Endothelial cell of umbilical vein (primary cell): Measurements from ENCODE around the gene SCPEP1. TPM values are rescaled to one million over a fixed set of nuclear protein-coding genes. Genes with fewer than 3 reads are reported as not detected.

ENCODE experiments used
- BruUV-seq: library from RNA; stranded (reverse); fragments of 400-500 nt; replicated peaks from 2 replicates; lab custom pipeline; 2021; lab: Mats Ljungman, UMichigan
- CTCF ChIA-PET: fragments of 300-600, 350-600 bp; sonication (Branson Sonifier 250); formaldehyde crosslinking; loops from one replicate; lab custom pipeline; 2021; ENCODE audit warnings: antibody characterized with exemption, inconsistent platforms; lab: Charles Lee
- POLR2A ChIA-PET: fragments of 300-600, 350-600 bp; sonication (Branson Sonifier 250); formaldehyde crosslinking; loops from one replicate; lab custom pipeline; 2021; ENCODE audit warnings: antibody characterized with exemption, inconsistent platforms; lab: Charles Lee
- DNase-seq: peaks from one replicate; pipeline ENCODE4 v3.0.0-alpha.2; 2011; ENCODE audit warnings: low read depth, low spot score
- FAIRE-seq: peaks from 2 replicates; lab custom pipeline; 2011; peaks lifted over from hg19 to GRCh38; lab: Jason Lieb, UNC
- H2AFZ ChIP-seq: 2 replicates; pipeline ENCODE4 v1.6.0; 2012; ENCODE audit warnings: low read depth, low read length, control low read depth, inconsistent platforms
- H3K27ac ChIP-seq: 2 replicates; pipeline ENCODE4 v1.5.1; 2011; ENCODE audit warnings: low read depth, mild to moderate bottlenecking, control low read depth, low read length, moderate library complexity; ENCODE audit not compliant: insufficient read depth
- H3K27me3 ChIP-seq, 2 experiments: 2 replicates each; pipeline versions ENCODE4 v1.6.0 to v1.6.1; 2011; ENCODE audit warnings: low read length in 2 of 2, mixed read lengths in 1 of 2; ENCODE audit not compliant: control insufficient read depth in 2 of 2, insufficient read depth in 2 of 2
- H3K36me3 ChIP-seq, 2 experiments: 2 replicates in 1 of 2; 3 replicates in 1 of 2; pipeline ENCODE4 v1.5.1; 2011; ENCODE audit warnings: low read length in 2 of 2, mild to moderate bottlenecking in 1 of 2, moderate library complexity in 1 of 2; ENCODE audit not compliant: control insufficient read depth in 2 of 2, insufficient read depth in 2 of 2; ENCODE audit errors: extremely low read depth in 1 of 2
- H3K4me1 ChIP-seq: 3 replicates; pipeline ENCODE4 v1.5.1; 2011; ENCODE audit warnings: mild to moderate bottlenecking, low read length; ENCODE audit not compliant: control insufficient read depth, insufficient read depth; ENCODE audit errors: extremely low read depth
- H3K4me2 ChIP-seq: 2 replicates; pipeline ENCODE4 v1.6.1; 2011; ENCODE audit warnings: low read length, control low read depth, mixed read lengths; ENCODE audit not compliant: insufficient read depth
- H3K4me3 ChIP-seq, 3 experiments: fragments of 200-600 bp in 1 of 3; sonication (generic), shearing (Covaris generic) in 1 of 3; replicated peaks in 1 of 3; 2 replicates each; pipeline ENCODE4 v1.5.1; 2011 to 2016; ENCODE audit warnings: control low read depth in 3 of 3, low read length in 3 of 3, mild to moderate bottlenecking in 2 of 3, inconsistent platforms in 1 of 3, low read depth in 1 of 3, moderate library complexity in 1 of 3; ENCODE audit not compliant: insufficient read depth in 1 of 3
- H3K79me2 ChIP-seq: 2 replicates; pipeline ENCODE4 v1.6.0; 2012; ENCODE audit warnings: low read length, inconsistent platforms; ENCODE audit not compliant: control insufficient read depth, insufficient read depth
- H3K9ac ChIP-seq: replicated peaks from 2 replicates; pipeline ENCODE3; 2011; ENCODE audit warnings: low read length, control low read depth; ENCODE audit not compliant: insufficient read depth; ENCODE audit errors: extremely low read depth
- H3K9me1 ChIP-seq: replicated peaks from 3 replicates; pipeline ENCODE4 v1.6.0; 2011; ENCODE audit warnings: mild to moderate bottlenecking, low read length; ENCODE audit not compliant: control insufficient read depth, insufficient read depth; ENCODE audit errors: extremely low read depth
- H3K9me3 ChIP-seq: replicated peaks from 2 replicates; pipeline ENCODE4 v1.5.1; 2012; ENCODE audit warnings: low read length, inconsistent platforms; ENCODE audit not compliant: control insufficient read depth, insufficient read depth
- H4K20me1 ChIP-seq: replicated peaks from 2 replicates; pipeline ENCODE3; 2011; ENCODE audit warnings: mild to moderate bottlenecking, low read length; ENCODE audit not compliant: control insufficient read depth, insufficient read depth; ENCODE audit errors: extremely low read depth
- CTCF ChIP-seq, 2 donors: IDR thresholded peaks; 1 replicate in 1 of 2; 2 replicates in 1 of 2; pipeline ENCODE4 v1.5.1; 2011; ENCODE audit warnings: low read length in 2 of 2, mild to moderate bottlenecking in 2 of 2, moderate library complexity in 2 of 2, control low read depth in 1 of 2, inconsistent platforms in 1 of 2, low read depth in 1 of 2; ENCODE audit not compliant: insufficient read depth in 1 of 2; ENCODE audit errors: extremely low read depth in 1 of 2
- EZH2 ChIP-seq: IDR thresholded peaks from 2 replicates; pipeline ENCODE4 v1.6.1; 2012; ENCODE audit warnings: borderline replicate concordance, low read depth, mild to moderate bottlenecking, moderate library complexity, low read length, inconsistent platforms; ENCODE audit not compliant: severe bottlenecking
- FOS ChIP-seq: IDR thresholded peaks from 2 replicates; pipeline ENCODE4 v1.6.1; 2011; ENCODE audit warnings: mild to moderate bottlenecking, low read length, moderate library complexity, borderline replicate concordance; ENCODE audit not compliant: insufficient read depth
- GATA2 ChIP-seq: IDR thresholded peaks from 2 replicates; pipeline ENCODE4 v1.7.0; 2011; ENCODE audit warnings: low read depth, mild to moderate bottlenecking, moderate library complexity, mixed read lengths, low read length; ENCODE audit not compliant: insufficient read length, insufficient read depth
- JUN ChIP-seq: IDR thresholded peaks from 2 replicates; pipeline ENCODE4 v1.6.1; 2011; ENCODE audit warnings: borderline replicate concordance, low read depth; ENCODE audit not compliant: insufficient read length, insufficient read depth
- MYC ChIP-seq: IDR thresholded peaks from one replicate; pipeline ENCODE4 v1.6.1; 2011; ENCODE audit warnings: mild to moderate bottlenecking, low read depth, low read length
- POLR2A ChIP-seq: IDR thresholded peaks from 2 replicates; pipeline ENCODE4 v1.6.1; 2012; ENCODE audit warnings: low read depth, mild to moderate bottlenecking, control low read depth, low read length
- POLR2AphosphoS5 ChIP-seq: IDR thresholded peaks from 2 replicates; pipeline ENCODE4 v1.6.1; 2012; ENCODE audit warnings: low read depth, mild to moderate bottlenecking, control low read depth, low read length, moderate library complexity; ENCODE audit not compliant: insufficient read depth
- dilution Hi-C: fragments of 300-500 bp; cut with MboI; formaldehyde crosslinking; loops from one replicate; pipeline ENCODE4 v1.15.0; 2019; ENCODE audit warnings: low sequenced_read_pairs; ENCODE audit not compliant: extremely low pct_ligation_motif_present
- intact Hi-C: fragments of 100-400 bp; cut with micrococcal nuclease; formaldehyde crosslinking; loops from one replicate; pipeline ENCODE4 v1.10.0; 2022
- polyA plus RNA-seq, 4 experiments: library from polyadenylated mRNA; depleted of rRNA in 3 of 4; stranded (reverse) in 3 of 4; unstranded in 1 of 4; fragments of >200 nt; gene quantifications; 2 replicates each; pipeline versions ENCODE4 v1.2.1 to v1.2.3, GENCODE V29; 2011 to 2012; ENCODE audit warnings: missing spikeins in 1 of 4
- total RNA-seq: library from RNA; stranded (reverse); gene quantifications from 2 replicates; pipeline ENCODE4 v1.2.3, GENCODE V29; 2021
- TF ChIP-seq, protein P1 (sequence below): IDR thresholded peaks from 2 replicates; pipeline ENCODE4 v1.6.1; 2011; ENCODE audit not compliant: insufficient read depth, insufficient read length

SCPEP1 gene
- total and polyA plus RNA-seq, 2 donors (not counting 3 experiments of a cell fraction or from before 2014, with no cell fraction given) = 38.6 to 43.6 TPM

GRCh38 chr17:56945938-56946505 is 31.9 kb upstream of the SCPEP1 start:
- intact Hi-C loops (no loop called here), dilution Hi-C loops (no loop called here)
- POLR2A ChIA-PET = interaction anchor here (1.0 kb wide), 1 partner anchor 32 kb away, joined by 3 read pairs; the partner anchor contains the start of gene TRIM25
- CTCF ChIA-PET = interaction anchor here (1.3 to 8.1 kb wide), 2 partner anchors 51 to 125 kb away, joined by 3 to 148 read pairs; no protein-coding TSS in a partner anchor
- no TSS peak for BruUV-seq
- Histone ChIP-seq H3K9me1 (no peaks in the 10 kb centered on the region), H3K79me2 (peaks cover 2% of the 10 kb centered on the region), H3K36me3 (peaks cover 8 to 16% of the 10 kb centered on the region in 2 experiments), H3K9me3 (no peaks in the 10 kb centered on the region), H2AFZ (no peak overlapping the region), H3K4me1 (peaks cover 6% of the 10 kb centered on the region), H3K9ac (no peak overlapping the region), H4K20me1 (no peaks in the 10 kb centered on the region), H3K4me2 (no peak overlapping the region), H3K27me3 (no peaks in the 10 kb centered on the region), H3K27ac (no peak overlapping the region), H3K4me3 (no peak overlapping the region)
- TF ChIP-seq EZH2 (no peak), POLR2A (no peak), FOS (no peak), POLR2AphosphoS5 (no peak), JUN (no peak), MYC (no peak), GATA2 (no peak), CTCF (IDR thresholded peaks at IDR 0.05; ENCODE audit: extremely low read depth in 1 of 2, insufficient read depth in 1 of 2, low read depth in 1 of 2, low read length in 2 of 2) (no peak)
- TF ChIP-seq, protein P1, sequence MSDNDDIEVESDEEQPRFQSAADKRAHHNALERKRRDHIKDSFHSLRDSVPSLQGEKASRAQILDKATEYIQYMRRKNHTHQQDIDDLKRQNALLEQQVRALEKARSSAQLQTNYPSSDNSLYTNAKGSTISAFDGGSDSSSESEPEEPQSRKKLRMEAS = no peak
- FAIRE-seq (no peak), DNase-seq (no peak)
